Measurements from ENCODE around the gene DUOXA1.

The DUOXA1 gene, protein sequence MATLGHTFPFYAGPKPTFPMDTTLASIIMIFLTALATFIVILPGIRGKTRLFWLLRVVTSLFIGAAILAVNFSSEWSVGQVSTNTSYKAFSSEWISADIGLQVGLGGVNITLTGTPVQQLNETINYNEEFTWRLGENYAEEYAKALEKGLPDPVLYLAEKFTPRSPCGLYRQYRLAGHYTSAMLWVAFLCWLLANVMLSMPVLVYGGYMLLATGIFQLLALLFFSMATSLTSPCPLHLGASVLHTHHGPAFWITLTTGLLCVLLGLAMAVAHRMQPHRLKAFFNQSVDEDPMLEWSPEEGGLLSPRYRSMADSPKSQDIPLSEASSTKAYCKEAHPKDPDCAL

DNA sequence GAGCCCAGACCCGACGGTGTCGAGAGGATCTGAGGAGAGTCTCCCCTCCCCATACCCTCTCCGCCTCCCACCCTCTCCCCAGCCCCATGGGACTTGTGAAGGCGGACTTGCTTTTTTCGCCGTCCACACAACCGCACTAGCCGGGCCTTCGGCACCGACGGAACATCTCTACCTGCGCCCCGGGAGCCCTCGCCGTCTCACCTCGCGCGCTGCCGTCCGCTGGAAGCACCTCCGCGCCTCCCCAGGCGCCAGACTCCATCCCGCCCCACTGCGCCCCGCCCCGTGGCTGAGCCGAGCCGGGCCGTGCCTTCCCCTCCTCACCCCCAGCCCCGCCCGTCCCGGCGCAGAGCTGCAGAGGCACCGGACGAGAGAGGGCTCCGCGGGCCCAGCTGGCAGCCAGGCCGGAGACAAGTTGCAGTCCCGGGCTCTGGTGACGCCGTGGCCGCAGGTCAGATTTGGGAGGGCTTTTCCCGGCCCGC is at the start of gene DUOXA1, which contains the start of gene DUOX1:
Gene DUOXA1, minus strand, starts transcription at position 229 of the 479 bp plus-strand sequence. CDS start 6,865 bp downstream, outside the sequence.
Gene DUOX1, plus strand, starts transcription at position 344 of the 479 bp plus-strand sequence. CDS start 1,973 bp downstream, outside the sequence.
- Histone ChIP-seq H3K9me3 (ENCODE audit: low read length) (no peaks in the 10 kb centered on the region), H3K4me1 (ENCODE audit: insufficient read depth, low read length) (no peaks in the 10 kb centered on the region), H3K27me3 (ENCODE audit: control insufficient read depth in 1 of 2, insufficient read depth in 2 of 2, low read length in 2 of 2) (peaks cover 36 to 55% of the 10 kb centered on the region in 2 donors), H3K4me3 (ENCODE audit: low read depth in 1 of 2, low read length in 2 of 2) (peak within 1 kb of the TSS; percentile 4 to 35), H3K9ac (ENCODE audit: low read length) (no peak within 1 kb of the TSS), H3K36me3 (ENCODE audit: insufficient read depth, low read length) (no peaks in the 10 kb centered on the region), H3K27ac (ENCODE audit: low read depth, low read length) (no peak within 1 kb of the TSS)

DNA sequence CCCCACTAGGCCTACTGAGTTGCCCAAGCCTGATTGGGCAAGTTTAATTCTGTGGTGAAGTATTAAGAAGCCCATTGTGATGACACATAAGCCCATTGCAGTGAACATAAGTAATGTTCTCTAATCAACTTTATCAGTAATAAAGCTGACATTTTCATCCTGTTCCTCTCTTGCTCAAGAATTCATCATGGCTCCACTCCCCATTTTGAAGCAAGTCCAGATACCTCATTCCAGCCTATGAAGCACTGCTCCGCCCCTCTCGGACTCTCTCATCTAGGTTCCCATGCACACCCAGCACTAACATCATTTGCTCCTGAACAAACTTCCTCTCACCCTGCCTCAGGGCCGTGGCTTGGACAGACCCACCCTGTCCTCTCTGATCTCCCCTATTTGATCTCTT is 47.6 kb upstream of the DUOXA1 start:
- Histone ChIP-seq H3K4me1 (ENCODE audit: insufficient read depth, low read length) (no peaks in the 10 kb centered on the region), H3K9ac (ENCODE audit: low read length) (no peak overlapping the region), H3K27me3 (ENCODE audit: control insufficient read depth in 1 of 2, insufficient read depth in 2 of 2, low read length in 2 of 2) (no peaks in the 10 kb centered on the region), H3K4me3 (ENCODE audit: low read depth in 1 of 2, low read length in 2 of 2) (no peak overlapping the region), H3K9me3 (ENCODE audit: low read length) (no peaks in the 10 kb centered on the region), H3K36me3 (ENCODE audit: insufficient read depth, low read length) (peaks cover 8% of the 10 kb centered on the region), H3K27ac (ENCODE audit: low read depth, low read length) (no peak overlapping the region)

- no peak overlapping the region for H3K4me3 ChIP-seq (ENCODE audit: low read depth in 1 of 2, low read length in 2 of 2)
- no peaks in the 10 kb centered on the region for H3K9me3 ChIP-seq (ENCODE audit: low read length)
- H3K27ac ChIP-seq (ENCODE audit: low read depth, low read length), result no peak overlapping the region
- no peaks in the 10 kb centered on the region for H3K4me1 ChIP-seq (ENCODE audit: insufficient read depth, low read length)
- no peak overlapping the region for H3K9ac ChIP-seq (ENCODE audit: low read length)
- H3K27me3 ChIP-seq (ENCODE audit: control insufficient read depth in 1 of 2, insufficient read depth in 2 of 2, low read length in 2 of 2), result no peaks in the 10 kb centered on the region
- peaks cover 13% of the 10 kb centered on the region for H3K36me3 ChIP-seq (ENCODE audit: insufficient read depth, low read length)
Observed at GRCh38 chr15:45174577-45174976, 44.9 kb upstream of the DUOXA1 start.

- peaks cover 13% of the 10 kb centered on the region for H3K36me3 ChIP-seq (ENCODE audit: insufficient read depth, low read length)
- H3K4me3 ChIP-seq (ENCODE audit: low read depth in 1 of 2, low read length in 2 of 2), result no peak overlapping the region
- no peaks in the 10 kb centered on the region for H3K27me3 ChIP-seq (ENCODE audit: control insufficient read depth in 1 of 2, insufficient read depth in 2 of 2, low read length in 2 of 2)
- no peaks in the 10 kb centered on the region for H3K9me3 ChIP-seq (ENCODE audit: low read length)
- H3K4me1 ChIP-seq (ENCODE audit: insufficient read depth, low read length), result no peaks in the 10 kb centered on the region
- H3K9ac ChIP-seq (ENCODE audit: low read length), result no peak overlapping the region
- H3K27ac ChIP-seq (ENCODE audit: low read depth, low read length), result no peak overlapping the region
Observed at GRCh38 chr15:45174069-45174468, 44.4 kb upstream of the DUOXA1 start.

- Histone ChIP-seq H3K27ac (ENCODE audit: low read depth, low read length) (no peak overlapping the region), H3K27me3 (ENCODE audit: control insufficient read depth in 1 of 2, insufficient read depth in 2 of 2, low read length in 2 of 2) (no peaks in the 10 kb centered on the region), H3K36me3 (ENCODE audit: insufficient read depth, low read length) (peaks cover 13% of the 10 kb centered on the region), H3K4me3 (ENCODE audit: low read depth in 1 of 2, low read length in 2 of 2) (no peak overlapping the region), H3K9me3 (ENCODE audit: low read length) (no peaks in the 10 kb centered on the region), H3K4me1 (ENCODE audit: insufficient read depth, low read length) (peaks cover 8% of the 10 kb centered on the region), H3K9ac (ENCODE audit: low read length) (no peak overlapping the region)
Observed at GRCh38 chr15:45171912-45172311, 42.2 kb upstream of the DUOXA1 start.

DNA sequence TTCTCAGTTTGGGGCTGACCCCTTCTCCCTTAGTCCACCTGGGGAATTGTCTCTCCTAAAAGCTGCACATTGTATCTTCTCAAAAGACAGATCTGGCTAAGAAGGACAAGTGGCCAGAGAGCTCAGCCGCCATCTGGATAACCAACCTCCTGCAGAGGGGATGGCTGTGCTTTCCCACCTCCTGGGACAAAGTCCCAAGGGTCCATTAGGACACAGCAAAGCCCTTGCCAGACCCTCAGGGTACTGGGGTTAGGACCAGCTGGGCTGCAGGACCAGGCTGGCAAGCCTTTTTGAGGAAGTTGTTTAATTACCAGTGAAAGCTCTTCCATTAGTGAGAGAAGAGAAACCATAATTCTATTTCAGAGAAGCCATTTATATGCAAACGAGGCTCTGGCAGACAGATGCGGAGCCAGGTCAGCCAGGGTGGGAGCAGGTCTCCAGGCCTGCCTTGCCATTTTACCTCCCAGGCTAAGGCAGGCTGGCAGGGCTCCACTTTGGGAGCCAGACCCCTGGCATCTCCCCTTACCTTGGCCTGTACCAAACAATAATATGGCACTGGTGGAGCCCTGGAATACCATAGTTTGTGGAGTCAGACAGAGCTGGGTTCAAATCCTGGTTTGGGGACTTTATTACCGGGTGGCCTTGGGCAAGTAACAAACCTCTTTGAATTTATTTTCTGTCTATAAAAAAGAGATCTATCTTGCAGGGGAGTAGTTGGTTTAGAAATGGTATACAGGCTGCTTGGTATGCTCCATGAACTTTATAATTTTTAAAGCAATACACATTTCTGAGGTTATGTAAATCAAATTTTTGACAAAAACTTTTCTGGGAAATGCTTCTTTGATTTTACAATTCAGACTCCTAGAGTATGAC is 40.2 kb upstream of the DUOXA1 start:
- Histone ChIP-seq H3K4me1 (ENCODE audit: insufficient read depth, low read length) (peaks cover 20% of the 10 kb centered on the region), H3K36me3 (ENCODE audit: insufficient read depth, low read length) (peaks cover 13% of the 10 kb centered on the region), H3K27ac (ENCODE audit: low read depth, low read length) (no peak overlapping the region), H3K9me3 (ENCODE audit: low read length) (no peaks in the 10 kb centered on the region), H3K9ac (ENCODE audit: low read length) (no peak overlapping the region), H3K27me3 (ENCODE audit: control insufficient read depth in 1 of 2, insufficient read depth in 2 of 2, low read length in 2 of 2) (no peaks in the 10 kb centered on the region), H3K4me3 (ENCODE audit: low read depth in 1 of 2, low read length in 2 of 2) (no peak overlapping the region)

DNA sequence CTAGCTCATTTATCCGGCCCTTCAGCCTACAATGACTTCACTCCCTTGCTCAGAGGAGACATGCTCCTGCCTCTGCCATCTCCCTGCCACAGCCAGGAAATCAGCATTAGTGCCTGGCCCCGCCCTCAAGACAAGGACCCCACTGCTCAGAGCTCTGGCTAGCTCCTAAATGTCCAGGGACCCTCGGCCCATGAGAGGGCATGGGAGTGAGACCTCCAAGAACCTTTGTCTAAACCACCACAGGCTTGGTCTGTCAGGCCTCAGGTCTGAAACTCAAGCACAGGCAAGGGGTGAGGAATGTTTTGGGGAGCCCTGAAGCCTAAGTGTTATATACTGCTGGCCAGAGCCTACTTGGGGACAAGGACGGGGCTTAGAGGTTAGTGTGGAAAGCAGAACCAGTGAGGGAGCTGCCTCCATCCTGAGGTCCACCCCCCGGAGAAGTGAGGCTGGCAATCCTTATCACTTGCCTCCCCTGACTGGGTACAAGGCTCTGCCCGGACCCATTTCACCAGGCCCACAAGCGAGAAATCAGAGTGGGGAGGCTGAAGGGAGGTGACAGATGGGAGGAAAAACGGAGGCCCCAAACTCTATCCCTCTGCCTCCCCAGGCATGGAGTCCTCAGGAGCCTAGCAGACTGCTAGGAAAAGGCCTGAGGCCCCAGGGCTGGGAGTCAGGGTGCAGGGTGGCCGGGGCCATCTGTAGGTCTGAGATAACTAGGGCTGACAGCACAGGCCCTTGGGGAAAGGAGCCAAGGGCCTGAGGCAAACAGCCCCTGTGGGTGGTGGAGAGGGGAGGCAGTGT is 39.3 kb upstream of the DUOXA1 start:
- peaks cover 11% of the 10 kb centered on the region for H3K36me3 ChIP-seq (ENCODE audit: insufficient read depth, low read length)
- H3K9me3 ChIP-seq (ENCODE audit: low read length), result no peaks in the 10 kb centered on the region
- H3K27ac ChIP-seq (ENCODE audit: low read depth, low read length), result no peak overlapping the region
- no peak overlapping the region for H3K9ac ChIP-seq (ENCODE audit: low read length)
- no peaks in the 10 kb centered on the region for H3K27me3 ChIP-seq (ENCODE audit: control insufficient read depth in 1 of 2, insufficient read depth in 2 of 2, low read length in 2 of 2)
- H3K4me3 ChIP-seq (ENCODE audit: low read depth in 1 of 2, low read length in 2 of 2), result no peak overlapping the region
- H3K4me1 ChIP-seq (ENCODE audit: insufficient read depth, low read length), result peaks cover 20% of the 10 kb centered on the region

GRCh38 chr15:45168286-45168685 is 38.6 kb upstream of the DUOXA1 start:
- H3K9ac ChIP-seq (ENCODE audit: low read length), result no peak overlapping the region
- no peak overlapping the region for H3K4me3 ChIP-seq (ENCODE audit: low read depth in 1 of 2, low read length in 2 of 2)

DNA sequence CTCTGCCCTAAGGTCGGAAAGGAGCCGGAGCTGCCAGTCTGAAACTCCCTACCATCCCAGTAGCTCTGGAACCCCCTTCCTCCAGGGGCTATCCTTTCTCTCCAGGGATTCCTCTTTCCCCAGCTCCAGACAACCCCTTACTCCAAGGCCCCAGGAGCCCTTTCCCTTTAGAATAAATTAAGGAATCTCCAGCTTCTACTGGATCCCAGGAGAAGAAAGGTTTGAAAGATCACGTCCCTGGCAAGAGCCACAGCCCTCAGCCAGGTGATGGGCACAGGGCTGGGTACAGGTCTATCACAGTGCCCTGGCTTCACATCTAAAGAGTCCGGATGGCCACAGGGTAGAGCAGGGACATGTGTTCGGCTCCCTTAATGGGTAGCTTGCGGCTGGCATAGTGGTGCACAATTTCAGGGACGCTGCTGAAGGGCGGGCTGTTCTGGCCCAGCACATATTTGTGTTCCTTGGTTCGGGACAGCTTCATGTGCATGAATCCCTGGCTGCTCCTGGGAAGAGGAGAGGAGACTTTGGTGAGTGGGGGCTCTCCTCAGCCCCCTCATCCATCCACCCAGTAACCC is 38.0 kb upstream of the DUOXA1 start:
- Histone ChIP-seq H3K36me3 (ENCODE audit: insufficient read depth, low read length) (peaks cover 5% of the 10 kb centered on the region), H3K27ac (ENCODE audit: low read depth, low read length) (peak overlapping the region; percentile 98), H3K27me3 (ENCODE audit: control insufficient read depth in 1 of 2, insufficient read depth in 2 of 2, low read length in 2 of 2) (no peaks in the 10 kb centered on the region), H3K4me3 (ENCODE audit: low read depth in 1 of 2, low read length in 2 of 2) (peak overlapping the region; percentile 47 to 69), H3K4me1 (ENCODE audit: insufficient read depth, low read length) (peaks cover 20% of the 10 kb centered on the region), H3K9ac (ENCODE audit: low read length) (peak overlapping the region; percentile 38), H3K9me3 (ENCODE audit: low read length) (no peaks in the 10 kb centered on the region)

More at GRCh38 chr15:45168286-45168685, 38.6 kb upstream of the DUOXA1 start:
- Histone ChIP-seq H3K9me3 (ENCODE audit: low read length) (no peaks in the 10 kb centered on the region), H3K36me3 (ENCODE audit: insufficient read depth, low read length) (peaks cover 5% of the 10 kb centered on the region), H3K27me3 (ENCODE audit: control insufficient read depth in 1 of 2, insufficient read depth in 2 of 2, low read length in 2 of 2) (no peaks in the 10 kb centered on the region), H3K27ac (ENCODE audit: low read depth, low read length) (peak overlapping the region; percentile 98), H3K4me1 (ENCODE audit: insufficient read depth, low read length) (peaks cover 20% of the 10 kb centered on the region)

DNA sequence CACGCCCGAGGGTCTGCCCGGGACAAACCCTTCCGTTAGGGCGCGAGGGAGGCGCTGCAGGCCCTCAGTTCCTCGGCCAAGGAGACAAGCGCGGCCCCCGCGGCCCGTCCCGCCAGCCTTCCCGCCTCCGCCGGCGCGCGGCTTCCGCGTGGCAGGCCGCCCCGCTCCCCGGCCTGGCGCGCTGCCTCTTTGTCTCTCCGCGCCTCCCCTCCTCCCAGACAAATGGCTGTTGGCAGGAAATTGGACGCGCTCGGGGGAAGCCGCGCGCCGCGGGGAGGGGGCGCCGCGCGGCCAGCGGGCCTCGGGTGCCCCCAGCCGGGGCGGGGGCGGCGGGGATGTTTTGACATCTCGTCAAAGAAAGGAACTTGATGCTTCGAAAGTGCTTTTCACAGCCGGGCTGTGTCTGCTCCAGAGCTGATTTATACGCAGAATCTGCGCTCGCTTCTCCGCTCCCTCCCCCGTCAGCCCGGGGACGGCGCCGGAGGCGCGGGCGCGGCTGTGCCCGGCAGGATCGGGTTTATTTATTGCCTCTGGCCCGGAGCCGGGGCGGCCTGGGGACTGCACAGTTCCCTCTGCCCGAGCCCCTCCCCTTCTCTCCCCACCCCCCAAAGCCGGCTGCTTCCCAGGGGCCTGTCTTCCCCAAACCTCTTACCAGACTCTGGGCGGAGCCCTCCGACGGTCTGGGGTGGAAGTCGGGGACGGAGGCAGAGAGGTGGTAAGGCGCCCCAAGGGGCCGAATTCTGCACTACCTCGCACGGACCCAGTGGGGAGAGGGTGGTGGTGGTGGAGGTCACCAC is 37.4 kb upstream of the DUOXA1 start:
- H3K4me3 ChIP-seq (ENCODE audit: low read depth in 1 of 2, low read length in 2 of 2), result peak overlapping the region; percentile 47 to 69
- peaks cover 20% of the 10 kb centered on the region for H3K4me1 ChIP-seq (ENCODE audit: insufficient read depth, low read length)
- H3K9ac ChIP-seq (ENCODE audit: low read length), result peak overlapping the region; percentile 56
- peaks cover 5% of the 10 kb centered on the region for H3K36me3 ChIP-seq (ENCODE audit: insufficient read depth, low read length)
- no peaks in the 10 kb centered on the region for H3K27me3 ChIP-seq (ENCODE audit: control insufficient read depth in 1 of 2, insufficient read depth in 2 of 2, low read length in 2 of 2)
- no peaks in the 10 kb centered on the region for H3K9me3 ChIP-seq (ENCODE audit: low read length)
- H3K27ac ChIP-seq (ENCODE audit: low read depth, low read length), result peak overlapping the region; percentile 98
